ENCODE measurements around the gene GLIS1. TPM values are rescaled to one million over a fixed set of nuclear protein-coding genes. Genes with fewer than 3 reads are reported as not detected.

GLIS1 gene
- total and polyA plus RNA-seq, 2 experiments from 2014 or later: 0.77 to 0.95 TPM

- H3K27ac ChIP-seq: no peak overlapping the region
- TF ChIP-seq CTCF (IDR thresholded peaks at IDR 0.05; ENCODE audit: low read depth, low read length): no peak
- H3K27me3 ChIP-seq: no peaks in the 10 kb centered on the region
- no peaks in the 10 kb centered on the region for H3K36me3 ChIP-seq
- DNase-seq (ENCODE audit: low read depth in 1 of 2, low spot score in 1 of 2): no peak
- no peaks in the 10 kb centered on the region for H3K4me1 ChIP-seq (ENCODE audit: low read depth)
- no peak overlapping the region for H3K4me3 ChIP-seq
- no peaks in the 10 kb centered on the region for H3K9me3 ChIP-seq (ENCODE audit: low read depth)
These were observed 76.0 kb downstream of the GLIS1 start for GRCh38 chr1:53662951-53663350.

- no peaks in the 10 kb centered on the region for H3K9me3 ChIP-seq (ENCODE audit: low read depth)
- no peak overlapping the region for H3K4me3 ChIP-seq
- no peaks in the 10 kb centered on the region for H3K4me1 ChIP-seq (ENCODE audit: low read depth)
- no peak for TF ChIP-seq CTCF (IDR thresholded peaks at IDR 0.05; ENCODE audit: low read depth, low read length)
- no peaks in the 10 kb centered on the region for H3K36me3 ChIP-seq
- DNase-seq (ENCODE audit: low read depth in 1 of 2, low spot score in 1 of 2): no peak
- H3K27ac ChIP-seq: no peak overlapping the region
- H3K27me3 ChIP-seq: no peaks in the 10 kb centered on the region
These were observed 76.8 kb downstream of the GLIS1 start for GRCh38 chr1:53662169-53662568.

GRCh38 chr1:53661496-53661895 lies 77.5 kb downstream of the GLIS1 start:
- no peaks in the 10 kb centered on the region for H3K36me3 ChIP-seq
- H3K4me3 ChIP-seq: no peak overlapping the region
- H3K9me3 ChIP-seq (ENCODE audit: low read depth): no peaks in the 10 kb centered on the region
- no peaks in the 10 kb centered on the region for H3K4me1 ChIP-seq (ENCODE audit: low read depth)
- TF ChIP-seq CTCF (IDR thresholded peaks at IDR 0.05; ENCODE audit: low read depth, low read length): no peak
- no peak for DNase-seq (ENCODE audit: low read depth in 1 of 2, low spot score in 1 of 2)
- H3K27ac ChIP-seq: no peak overlapping the region
- no peaks in the 10 kb centered on the region for H3K27me3 ChIP-seq

- H3K27ac ChIP-seq: no peak overlapping the region
- H3K27me3 ChIP-seq: no peaks in the 10 kb centered on the region
- TF ChIP-seq CTCF (IDR thresholded peaks at IDR 0.05; ENCODE audit: low read depth, low read length): no peak
- no peaks in the 10 kb centered on the region for H3K4me1 ChIP-seq (ENCODE audit: low read depth)
- H3K36me3 ChIP-seq: no peaks in the 10 kb centered on the region
- H3K9me3 ChIP-seq (ENCODE audit: low read depth): no peaks in the 10 kb centered on the region
- no peak overlapping the region for H3K4me3 ChIP-seq
- DNase-seq (ENCODE audit: low read depth in 1 of 2, low spot score in 1 of 2): no peak
These were observed 78.3 kb downstream of the GLIS1 start for GRCh38 chr1:53660666-53661065.

- Histone ChIP-seq H3K4me1 (ENCODE audit: low read depth) (no peaks in the 10 kb centered on the region), H3K9me3 (ENCODE audit: low read depth) (no peaks in the 10 kb centered on the region), H3K36me3 (no peaks in the 10 kb centered on the region), H3K27me3 (no peaks in the 10 kb centered on the region), H3K4me3 (no peak overlapping the region), H3K27ac (no peak overlapping the region)
- DNase-seq (ENCODE audit: low read depth in 1 of 2, low spot score in 1 of 2): no peak
- no peak for TF ChIP-seq CTCF (IDR thresholded peaks at IDR 0.05; ENCODE audit: low read depth, low read length)
These were observed 79.5 kb downstream of the GLIS1 start for GRCh38 chr1:53659436-53659835.

Data from cardiac muscle cell (in vitro differentiated cells and primary cell).